ENCODE results near the gene CLDN25.

- TF ChIP-seq CTCF (IDR thresholded peaks at IDR 0.05) (no peak), POLR2A (IDR thresholded peaks at IDR 0.05) (no peak)
Observed at GRCh38 chr11:113802621-113803020, 23.0 kb downstream of the CLDN25 start.
